A673 (cell line): ENCODE results near the gene FRMD4A.

Source experiments
- EZH2 ChIP-seq: fragments of 200-600 bp; sonication (generic); IDR thresholded peaks from 2 replicates; pipeline ENCODE4 v1.6.1; 2017; ENCODE audit warnings: borderline replicate concordance, low read depth, mild to moderate bottlenecking, mixed read lengths, antibody characterized with exemption, low read length; ENCODE audit not compliant: poor library complexity, severe bottlenecking
- TF ChIP-seq, protein P1 (sequence below): fragments of 300-800, 200-600 bp; sonication (generic); conservative IDR thresholded peaks from 2 replicates; pipeline ENCODE4 v1.5.1; 2017; ENCODE audit warnings: low read depth, mild to moderate bottlenecking, antibody characterized with exemption, low read length, moderate library complexity, mixed read lengths

DNA sequence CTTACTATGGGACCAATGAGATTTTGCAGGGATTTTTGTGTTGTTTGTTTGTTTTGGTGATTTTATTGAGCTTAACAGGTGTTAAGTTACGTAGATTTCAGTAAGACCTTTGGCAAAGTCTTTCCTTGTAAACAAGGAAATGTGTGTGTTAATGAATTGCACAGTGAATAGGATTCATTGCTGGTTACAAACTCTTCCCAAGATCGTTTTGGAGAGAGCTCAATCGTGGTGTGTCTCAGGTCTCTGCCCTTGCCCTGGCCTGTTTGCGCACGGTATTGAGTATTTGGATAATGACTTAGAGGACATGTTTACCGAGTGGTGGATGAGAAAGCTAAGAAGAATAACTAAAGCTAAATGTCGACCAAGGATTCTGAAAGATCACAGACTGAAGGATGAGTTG lies 702.1 kb downstream of the FRMD4A start:
- TF ChIP-seq, protein P1, sequence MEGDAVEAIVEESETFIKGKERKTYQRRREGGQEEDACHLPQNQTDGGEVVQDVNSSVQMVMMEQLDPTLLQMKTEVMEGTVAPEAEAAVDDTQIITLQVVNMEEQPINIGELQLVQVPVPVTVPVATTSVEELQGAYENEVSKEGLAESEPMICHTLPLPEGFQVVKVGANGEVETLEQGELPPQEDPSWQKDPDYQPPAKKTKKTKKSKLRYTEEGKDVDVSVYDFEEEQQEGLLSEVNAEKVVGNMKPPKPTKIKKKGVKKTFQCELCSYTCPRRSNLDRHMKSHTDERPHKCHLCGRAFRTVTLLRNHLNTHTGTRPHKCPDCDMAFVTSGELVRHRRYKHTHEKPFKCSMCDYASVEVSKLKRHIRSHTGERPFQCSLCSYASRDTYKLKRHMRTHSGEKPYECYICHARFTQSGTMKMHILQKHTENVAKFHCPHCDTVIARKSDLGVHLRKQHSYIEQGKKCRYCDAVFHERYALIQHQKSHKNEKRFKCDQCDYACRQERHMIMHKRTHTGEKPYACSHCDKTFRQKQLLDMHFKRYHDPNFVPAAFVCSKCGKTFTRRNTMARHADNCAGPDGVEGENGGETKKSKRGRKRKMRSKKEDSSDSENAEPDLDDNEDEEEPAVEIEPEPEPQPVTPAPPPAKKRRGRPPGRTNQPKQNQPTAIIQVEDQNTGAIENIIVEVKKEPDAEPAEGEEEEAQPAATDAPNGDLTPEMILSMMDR: no peak
- TF ChIP-seq EZH2: no peak
